GM13976 (cell line): ENCODE data around the gene TMEM150B.

Source experiments
- DNase-seq: peaks from one replicate; pipeline ENCODE4 v3.0.0; 2012; ENCODE audit warnings: low spot score
- in situ Hi-C: fragments of 300-500 bp; cut with MboI; formaldehyde crosslinking; loops from one replicate; pipeline ENCODE4 v1.12.0; 2022; ENCODE audit warnings: low sequenced_read_pairs, mixed read lengths, inconsistent platforms; ENCODE audit not compliant: unreplicated experiment
- TF ChIP-seq, protein P1 (sequence below): IDR thresholded peaks from 2 replicates; pipeline ENCODE4 v1.5.1; 2012; ENCODE audit warnings: borderline replicate concordance, mild to moderate bottlenecking; ENCODE audit not compliant: insufficient read depth; ENCODE audit errors: extremely low read depth, missing control alignments, control extremely low read depth

TMEM150B gene

DNA sequence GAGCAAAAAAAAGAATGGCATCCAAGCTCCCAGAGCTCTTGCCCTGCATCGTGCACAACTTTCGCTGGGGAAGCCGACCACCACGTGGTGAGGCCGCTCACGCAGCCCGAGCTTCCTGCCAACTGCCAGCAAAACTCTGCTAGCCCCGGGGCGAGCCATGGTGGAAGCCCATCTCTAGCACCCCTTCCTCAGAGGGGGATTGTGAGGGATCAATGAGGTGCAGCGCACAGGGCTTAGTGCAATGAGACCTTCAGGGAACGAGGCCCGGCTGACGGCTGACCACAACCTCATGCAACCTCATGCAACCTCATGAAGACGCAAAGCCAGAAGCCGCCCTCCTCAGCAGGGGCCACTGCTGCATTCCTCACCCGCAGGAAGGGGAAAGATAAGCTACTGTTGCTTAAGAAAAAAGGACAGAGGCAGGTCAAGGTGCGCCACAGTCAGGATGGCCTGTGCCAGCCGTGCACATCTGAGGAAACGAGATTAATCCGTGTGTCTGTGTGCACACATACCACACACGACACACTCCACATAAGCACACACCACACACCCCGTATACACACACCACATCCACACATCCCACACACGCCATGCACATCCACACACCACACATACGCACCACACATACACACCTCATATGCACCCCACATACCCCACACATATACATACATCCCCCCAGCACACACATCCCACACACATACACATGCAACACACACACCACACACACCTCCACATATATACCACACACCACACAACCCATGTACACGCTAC lies 54.8 kb downstream of the TMEM150B start:
- DNase-seq, result no peak
- TF ChIP-seq, protein P1, sequence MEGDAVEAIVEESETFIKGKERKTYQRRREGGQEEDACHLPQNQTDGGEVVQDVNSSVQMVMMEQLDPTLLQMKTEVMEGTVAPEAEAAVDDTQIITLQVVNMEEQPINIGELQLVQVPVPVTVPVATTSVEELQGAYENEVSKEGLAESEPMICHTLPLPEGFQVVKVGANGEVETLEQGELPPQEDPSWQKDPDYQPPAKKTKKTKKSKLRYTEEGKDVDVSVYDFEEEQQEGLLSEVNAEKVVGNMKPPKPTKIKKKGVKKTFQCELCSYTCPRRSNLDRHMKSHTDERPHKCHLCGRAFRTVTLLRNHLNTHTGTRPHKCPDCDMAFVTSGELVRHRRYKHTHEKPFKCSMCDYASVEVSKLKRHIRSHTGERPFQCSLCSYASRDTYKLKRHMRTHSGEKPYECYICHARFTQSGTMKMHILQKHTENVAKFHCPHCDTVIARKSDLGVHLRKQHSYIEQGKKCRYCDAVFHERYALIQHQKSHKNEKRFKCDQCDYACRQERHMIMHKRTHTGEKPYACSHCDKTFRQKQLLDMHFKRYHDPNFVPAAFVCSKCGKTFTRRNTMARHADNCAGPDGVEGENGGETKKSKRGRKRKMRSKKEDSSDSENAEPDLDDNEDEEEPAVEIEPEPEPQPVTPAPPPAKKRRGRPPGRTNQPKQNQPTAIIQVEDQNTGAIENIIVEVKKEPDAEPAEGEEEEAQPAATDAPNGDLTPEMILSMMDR, result no peak
- in situ Hi-C loops, result no loop called here

DNA sequence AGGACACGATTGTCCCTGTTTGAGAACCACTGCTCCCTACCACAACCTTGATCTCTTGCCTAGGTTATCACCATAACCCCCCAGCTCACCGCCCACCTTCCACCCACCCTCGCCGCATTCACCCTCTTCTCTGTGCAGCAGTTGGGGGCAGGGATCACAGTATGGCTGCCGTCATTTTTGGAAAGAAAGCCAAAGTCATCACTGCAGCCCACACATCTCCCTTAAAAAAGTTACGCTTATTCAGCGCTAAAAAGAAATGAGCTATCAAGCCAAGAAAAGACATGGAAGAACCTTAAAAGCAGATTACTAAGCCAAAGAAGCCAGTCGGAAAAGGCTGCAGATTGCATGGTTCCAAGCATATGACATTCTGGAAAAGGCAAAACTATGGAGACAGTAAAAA lies 55.8 kb downstream of the TMEM150B start:
- DNase-seq, result no peak
- TF ChIP-seq, protein P1, result no peak
- in situ Hi-C loops, result no loop called here

DNA sequence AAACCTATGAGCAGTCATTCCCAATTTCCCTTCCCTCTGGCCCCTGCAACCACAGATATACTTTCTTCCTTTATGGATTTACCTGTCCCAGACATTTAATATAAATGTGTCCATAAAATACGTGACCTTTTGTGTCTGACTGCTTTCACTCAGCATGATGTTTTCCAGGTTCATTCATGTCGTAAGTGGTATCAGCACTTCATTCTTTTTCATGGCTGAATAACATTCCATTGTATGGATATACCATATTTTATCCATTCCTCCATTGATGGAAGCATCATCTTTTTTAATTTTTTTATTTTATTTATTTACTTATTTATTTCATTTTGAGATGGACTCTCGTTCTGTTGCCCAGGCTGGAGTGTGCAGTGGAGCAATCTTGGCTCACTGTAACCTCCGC lies 58.3 kb downstream of the TMEM150B start:
- TF ChIP-seq, protein P1, result no peak
- DNase-seq, result no peak
- in situ Hi-C loops, result no loop called here

DNA sequence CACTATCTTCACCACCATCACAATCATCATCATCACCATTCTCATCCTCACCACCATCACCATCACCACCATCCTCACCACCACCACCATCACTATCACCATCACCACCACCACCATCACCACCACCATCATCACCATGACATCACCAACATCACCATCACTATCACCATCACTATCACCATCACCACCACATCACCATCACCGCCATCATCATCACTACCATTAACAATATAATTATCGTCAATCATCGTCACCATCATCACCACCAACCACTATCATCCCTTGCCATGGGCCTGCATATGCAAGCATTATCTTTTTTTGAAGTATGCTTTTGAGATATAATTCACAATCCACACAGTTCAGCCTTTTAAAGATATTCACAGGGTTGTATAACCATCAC lies 58.7 kb downstream of the TMEM150B start:
- no peak for DNase-seq
- in situ Hi-C loops, result no loop called here
- TF ChIP-seq, protein P1, result no peak

DNA sequence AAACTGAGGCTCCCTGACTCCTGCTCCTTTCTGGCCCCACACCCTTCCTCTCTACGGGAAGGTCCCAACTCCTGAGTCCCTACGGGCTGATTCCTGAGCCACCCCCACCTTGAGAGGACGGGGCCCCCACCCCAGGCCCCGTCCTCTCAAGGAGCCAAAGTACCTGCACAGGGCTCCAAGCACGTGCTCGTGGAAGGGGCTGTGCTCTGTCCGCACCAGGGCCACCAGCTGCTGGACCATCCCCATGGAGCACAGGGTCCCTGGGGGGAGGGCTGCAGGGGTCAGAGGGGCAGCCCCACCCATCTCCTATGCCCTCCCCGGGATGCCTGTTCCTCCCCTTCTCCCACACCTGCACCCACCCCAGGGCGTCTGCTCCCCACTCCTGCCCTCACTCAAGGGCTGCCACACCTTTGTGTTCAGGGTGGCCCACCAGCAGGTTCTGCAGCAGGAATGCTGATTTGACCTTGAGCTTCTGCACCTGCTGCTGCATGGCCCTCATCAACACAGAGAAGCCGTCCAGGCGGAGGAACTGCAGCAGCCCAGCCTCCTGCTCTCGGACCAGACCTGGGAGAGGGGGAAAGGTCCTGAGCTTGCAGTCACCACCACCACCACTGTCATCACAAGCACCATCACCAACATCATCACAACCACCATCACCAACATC lies 59.3 kb downstream of the TMEM150B start:
- in situ Hi-C loops, result no loop called here
- no peak for DNase-seq
- TF ChIP-seq, protein P1, result no peak

DNA sequence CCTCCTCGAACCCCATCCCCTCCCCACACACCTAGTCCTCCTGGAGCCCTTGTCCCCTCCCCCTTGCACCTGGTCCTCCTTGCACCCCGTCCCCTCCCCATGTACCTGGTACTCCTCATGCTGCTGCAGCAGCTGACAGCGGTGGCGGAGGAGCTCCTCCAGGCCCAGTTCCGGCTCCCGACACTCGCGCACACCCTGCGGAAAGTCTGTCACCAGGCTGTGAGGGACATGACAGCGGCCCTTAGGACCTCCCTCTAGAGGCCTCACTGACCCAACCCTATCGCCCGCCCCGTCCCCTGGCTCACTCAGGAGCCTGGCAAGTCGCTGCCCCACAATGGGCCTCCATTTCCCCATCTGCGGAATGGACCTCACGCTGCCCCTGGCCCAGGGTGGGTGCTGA lies 60.0 kb downstream of the TMEM150B start:
- in situ Hi-C loops, result no loop called here
- TF ChIP-seq, protein P1, result no peak
- DNase-seq, result no peak
